ENCODE data around the gene TGFBRAP1. TPM values are rescaled to one million over a fixed set of nuclear protein-coding genes. Genes with fewer than 3 reads are reported as not detected.
A peak's percentile ranks its signal among the peaks of the same experiment; 100 is the strongest.
"Not testable (repeated sequence)": the region's sequence is repeated elsewhere in the genome, so short reads cannot be mapped to it uniquely, and the experiment has no call there.

The TGFBRAP1 gene
- total RNA-seq, 1 donor from 2014 or later: 47.8 TPM

DNA sequence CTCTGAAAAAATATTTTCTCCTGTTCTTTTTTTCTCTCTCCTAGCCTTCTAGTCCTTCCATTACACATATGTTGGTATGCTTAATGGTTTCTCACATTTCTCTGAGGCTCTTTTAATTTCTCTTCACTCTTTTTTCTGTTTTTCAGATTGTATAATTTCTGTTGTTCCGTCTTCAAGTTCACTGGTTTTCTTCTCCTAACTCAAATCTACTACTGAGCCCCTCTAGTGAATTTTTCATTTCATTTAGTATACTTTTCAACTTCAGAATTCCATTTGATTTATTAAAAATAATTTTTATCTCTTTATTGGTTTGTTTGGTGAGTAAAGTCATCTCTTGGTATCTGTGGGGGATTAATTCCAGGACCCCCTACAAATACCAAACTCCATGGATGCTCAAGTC, 27.6 kb upstream of the TGFBRAP1 start:
- no peak for DNase-seq

DNA sequence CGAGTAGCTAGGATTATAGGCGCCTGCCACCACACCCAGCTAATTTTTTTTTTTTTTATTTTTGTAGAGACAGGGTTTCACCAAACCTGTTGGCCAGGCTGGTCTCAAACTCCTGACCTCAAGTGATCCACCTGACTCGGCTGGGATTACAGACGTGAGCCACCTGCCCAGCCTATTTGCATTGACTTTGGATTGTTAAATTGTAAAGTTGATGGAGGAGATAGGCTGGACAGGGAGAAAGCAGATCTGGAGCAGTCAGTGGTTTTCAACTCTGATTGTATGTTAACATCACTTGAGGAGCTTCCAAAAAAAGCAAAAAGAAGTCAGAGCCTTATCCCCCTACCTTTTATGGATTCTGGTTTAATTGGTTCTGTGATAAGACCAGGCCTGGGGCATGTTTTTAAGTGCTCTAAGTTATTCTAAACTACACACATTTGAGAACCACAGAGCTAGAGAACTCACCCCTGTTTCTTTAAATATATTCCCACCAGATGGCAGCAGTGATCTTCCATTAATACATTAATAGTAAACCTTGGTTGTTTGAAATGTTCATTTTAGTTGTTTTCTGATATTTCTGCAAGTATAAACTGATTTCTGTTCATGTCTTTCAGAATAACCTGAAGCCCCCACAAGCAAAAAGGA, 15.3 kb upstream of the TGFBRAP1 start:
- DNase-seq: peak; percentile 73

DNA sequence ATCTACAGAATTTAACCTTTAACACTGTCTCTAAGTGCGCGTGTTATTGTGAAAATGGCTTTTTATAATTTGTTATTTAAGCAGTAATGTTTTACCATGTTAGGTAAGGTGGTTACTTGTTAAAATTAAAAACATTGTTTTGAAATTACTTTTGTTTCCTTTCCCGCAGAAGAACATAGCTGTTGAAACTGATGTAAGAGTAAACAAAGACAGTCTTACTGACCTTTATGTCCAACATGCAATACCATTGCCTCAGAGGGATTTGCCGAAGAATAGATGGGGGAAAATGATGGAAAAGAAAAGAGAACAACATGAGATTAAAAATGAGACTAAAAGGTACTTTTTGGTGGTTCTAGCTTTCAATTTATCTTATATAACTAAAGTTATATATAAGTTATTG, 9.9 kb upstream of the TGFBRAP1 start:
- no peak for DNase-seq

DNA sequence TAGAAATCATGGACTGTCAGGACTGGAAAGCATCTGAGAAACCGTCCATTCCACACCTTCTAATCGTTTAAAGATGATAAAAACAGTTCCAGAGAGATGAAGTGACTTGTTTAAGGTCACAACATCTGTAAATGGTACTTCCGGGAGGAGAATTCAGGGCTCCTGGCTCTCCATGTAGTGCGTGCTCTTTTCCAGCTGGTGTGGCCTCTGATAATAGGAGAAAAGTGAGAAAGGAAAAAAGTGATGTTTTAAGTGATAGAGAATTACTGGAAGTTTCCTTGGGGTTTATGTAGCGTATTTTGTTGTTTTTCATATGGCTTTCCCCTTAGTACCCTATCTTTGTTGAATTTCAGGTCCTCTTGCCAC, 8.5 kb upstream of the TGFBRAP1 start:
- DNase-seq: peak; percentile 30

DNA sequence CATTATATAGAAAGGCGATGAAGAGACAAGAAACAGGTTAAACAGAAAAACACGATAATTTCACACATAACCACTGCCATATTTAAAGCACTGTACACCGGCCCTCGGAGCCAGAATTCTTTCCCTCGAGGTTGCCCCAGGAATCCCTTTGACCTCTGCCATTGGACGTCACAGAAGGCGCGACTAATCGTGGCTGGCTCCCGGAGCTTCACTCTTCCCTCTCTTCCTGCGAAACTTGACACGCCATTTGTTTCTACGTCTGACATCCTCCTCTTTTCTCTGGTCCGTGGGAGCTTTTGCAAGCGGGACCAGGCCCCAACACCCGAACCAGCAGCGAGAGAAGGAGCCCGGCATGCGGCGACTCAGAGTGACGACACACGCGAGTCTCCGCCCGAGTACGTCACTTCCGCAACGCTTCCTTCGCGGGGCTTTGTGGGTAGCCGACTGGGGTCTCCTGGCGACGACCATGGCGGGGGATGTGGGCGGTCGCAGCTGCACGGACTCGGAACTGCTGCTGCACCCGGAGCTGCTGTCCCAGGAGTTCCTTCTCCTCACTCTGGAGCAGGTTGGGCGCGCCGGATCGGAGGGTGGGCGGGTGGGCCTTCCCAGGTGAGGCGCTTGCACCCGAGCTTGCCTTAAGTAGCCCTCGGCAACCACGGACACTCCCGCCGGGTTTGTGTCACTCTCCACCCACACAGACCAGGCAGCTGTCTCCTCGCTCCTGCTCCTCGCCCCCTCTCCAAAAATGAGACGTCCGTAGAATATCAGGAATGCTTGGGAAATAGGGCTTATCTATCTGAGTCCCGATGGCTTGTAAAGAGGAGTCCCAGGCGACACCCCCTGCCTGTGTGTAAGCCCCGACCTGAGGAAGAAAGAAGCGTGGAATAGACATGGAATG, 7.8 kb upstream of the TGFBRAP1 start, which contains the start of gene C2orf49:
TSS of gene C2orf49 (plus strand) at position 419 of the 898 bp plus-strand sequence. CDS start at position 467, 48 bp downstream.
- peak; percentile 92 for DNase-seq

DNA sequence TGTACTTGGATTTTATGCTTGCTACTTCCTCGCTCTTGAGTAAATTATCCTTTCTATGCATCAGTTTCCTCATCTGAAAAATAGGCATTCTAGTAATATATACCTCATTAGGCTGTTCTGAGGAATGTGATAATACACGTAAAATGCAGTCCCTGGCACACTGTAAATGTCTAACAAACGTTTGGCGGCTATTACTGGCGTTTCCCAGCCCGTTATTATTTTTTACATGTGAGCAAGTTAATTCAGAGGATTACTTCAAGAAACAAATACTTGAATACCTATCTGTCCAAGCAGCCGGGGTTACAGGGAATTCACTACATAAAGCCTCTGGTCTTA, 7.2 kb upstream of the TGFBRAP1 start:
- DNase-seq: no peak

DNA sequence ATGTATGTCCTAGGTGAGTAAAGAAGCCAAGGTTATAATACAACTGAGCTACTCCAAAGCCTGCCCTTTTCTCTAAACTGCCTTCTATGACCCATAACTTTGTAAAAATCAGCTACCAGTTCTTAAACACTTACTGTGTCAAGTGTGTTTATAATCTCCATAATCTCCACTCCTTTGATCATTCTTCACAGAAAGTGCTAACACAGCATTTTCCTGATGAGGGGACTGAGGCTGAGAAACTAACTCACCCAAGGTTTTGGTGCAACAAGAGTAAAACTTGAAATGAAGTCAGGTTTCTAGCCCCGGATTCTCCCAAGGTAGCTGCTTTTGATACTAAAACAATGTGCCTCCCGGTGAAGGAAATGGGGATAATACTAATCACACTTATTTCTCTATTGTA, 5.9 kb upstream of the TGFBRAP1 start:
- no peak for DNase-seq

DNA sequence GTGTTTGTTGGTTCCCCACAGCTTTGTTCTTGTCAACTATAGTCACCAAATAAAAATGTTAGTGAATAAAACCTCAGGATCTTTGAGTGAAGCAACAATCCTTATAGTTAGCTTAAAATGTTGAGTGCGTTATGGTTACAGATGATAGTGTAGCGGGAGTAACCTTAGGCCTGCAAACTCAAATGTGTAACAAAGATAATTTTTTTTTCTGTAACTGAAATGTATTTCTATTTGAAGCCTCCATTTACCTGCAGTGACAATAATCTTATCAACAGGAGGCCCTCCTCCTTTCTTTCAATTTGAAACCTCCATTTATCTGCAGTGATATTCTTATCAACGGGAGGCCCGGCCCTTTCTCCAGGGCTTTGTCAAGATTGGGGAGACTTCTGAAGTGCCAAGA, 4.7 kb upstream of the TGFBRAP1 start:
- DNase-seq: no peak

DNA sequence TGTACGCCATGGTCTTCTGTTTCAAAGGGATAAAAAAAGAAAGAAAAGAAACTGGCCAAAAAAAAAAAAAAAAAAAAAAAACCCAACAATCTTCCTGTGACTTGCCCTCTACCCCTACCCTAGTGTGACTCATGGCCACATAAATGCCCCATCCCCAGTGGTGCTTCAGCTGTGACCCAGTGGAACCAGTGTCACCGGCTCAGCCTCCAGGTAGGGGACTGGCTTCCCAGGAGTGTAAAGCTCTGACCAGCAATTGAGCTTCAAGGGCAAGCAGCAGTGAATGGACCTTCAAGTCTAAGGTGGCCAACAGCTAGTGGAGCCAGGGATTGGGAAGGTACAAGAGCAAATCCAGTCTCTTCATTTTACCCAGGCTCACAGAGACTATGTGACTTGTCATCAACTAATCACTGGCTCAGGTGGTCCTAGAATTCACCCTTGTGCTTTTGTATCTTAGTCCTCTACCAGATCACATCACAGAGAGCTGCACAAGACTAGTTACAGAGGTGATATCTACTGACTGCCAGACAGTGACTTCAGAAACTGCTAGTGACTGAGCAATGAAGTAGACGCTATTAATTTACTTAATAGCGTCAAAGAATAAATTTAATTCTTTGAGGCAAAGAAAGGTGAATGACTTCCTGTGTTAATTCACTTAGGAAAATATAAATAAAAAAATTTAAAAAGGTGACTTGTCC, 1.3 kb upstream of the TGFBRAP1 start:
- DNase-seq: no peak

DNA sequence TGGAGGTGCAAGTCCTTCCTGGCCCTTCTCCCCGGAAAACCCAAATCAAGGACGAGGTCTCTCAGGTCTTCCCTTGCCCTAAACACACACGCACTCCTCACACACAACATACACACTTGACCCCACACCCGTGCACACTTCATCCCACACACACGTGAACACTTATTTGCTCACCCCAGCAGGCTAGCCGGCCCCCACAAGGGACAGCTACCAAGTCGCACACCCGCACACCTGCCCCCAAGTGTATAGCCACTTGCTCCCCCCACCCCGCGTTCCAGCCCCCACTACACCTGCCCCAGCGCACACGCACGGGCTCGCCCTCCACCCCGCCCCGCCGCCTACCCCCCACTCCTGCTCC, 359 bp downstream of the TGFBRAP1 start:
- no peak for DNase-seq

DNA sequence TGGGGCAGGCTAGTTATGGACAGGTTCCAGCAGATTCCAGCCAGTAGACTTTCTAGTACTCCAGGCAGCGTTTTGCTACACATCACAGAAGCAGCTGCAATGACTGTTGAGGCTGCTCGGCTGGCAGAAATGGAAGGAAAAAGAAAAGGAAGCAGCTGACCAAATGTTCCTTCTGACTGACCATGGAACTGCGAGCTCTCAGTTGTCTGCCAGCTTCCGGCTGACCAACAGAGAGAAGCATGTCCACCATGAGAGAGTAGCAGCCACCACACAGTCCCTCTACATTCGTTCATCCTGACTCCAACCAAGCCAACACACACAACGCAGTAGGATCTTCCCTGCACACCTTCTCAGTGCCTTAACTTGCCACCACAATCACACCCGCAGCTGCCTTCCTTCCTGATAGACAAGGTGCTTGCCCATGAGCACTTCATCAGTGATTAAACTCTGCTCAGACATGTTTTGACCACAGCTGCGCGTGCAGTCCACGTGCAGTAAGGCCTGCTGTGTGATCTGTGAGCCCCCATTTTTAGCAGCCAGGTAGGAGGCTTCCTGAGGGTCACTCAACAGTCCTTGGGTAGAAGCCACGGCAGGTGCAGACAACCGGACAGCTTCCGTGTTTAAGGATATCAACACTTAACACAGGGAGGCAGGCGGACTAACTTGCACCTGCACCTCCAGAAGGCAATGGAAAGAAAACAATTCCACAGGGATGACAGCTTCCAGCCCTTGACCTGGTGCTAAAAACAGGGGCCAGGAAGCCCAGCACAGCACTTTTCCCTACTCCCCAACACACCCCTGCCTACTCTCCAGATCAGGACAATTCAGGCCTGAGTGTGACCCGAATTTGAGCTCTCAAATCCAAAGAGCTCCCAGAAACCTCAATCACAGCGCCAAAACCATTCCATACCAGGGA, 996 bp downstream of the TGFBRAP1 start:
- peak; percentile 76 for DNase-seq

DNA sequence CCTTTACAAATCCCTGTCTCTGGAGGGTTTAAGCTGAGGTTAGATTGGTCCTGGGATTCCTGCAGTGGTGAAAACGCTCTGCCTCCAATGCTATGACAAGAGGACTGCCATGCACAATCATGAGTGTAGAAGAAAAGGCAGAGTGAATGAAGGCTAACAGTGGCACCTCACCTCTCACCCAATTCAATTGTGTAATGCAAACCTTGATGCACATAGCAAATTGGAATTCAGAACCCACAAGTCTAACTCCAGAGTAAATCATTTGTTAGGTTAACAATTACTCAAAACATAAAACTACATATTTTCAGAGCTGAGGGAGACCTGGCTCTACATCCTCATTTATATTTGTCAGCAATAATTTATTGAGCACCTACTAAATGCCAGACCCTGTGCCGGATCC, 1.8 kb downstream of the TGFBRAP1 start:
- no peak for DNase-seq

DNA sequence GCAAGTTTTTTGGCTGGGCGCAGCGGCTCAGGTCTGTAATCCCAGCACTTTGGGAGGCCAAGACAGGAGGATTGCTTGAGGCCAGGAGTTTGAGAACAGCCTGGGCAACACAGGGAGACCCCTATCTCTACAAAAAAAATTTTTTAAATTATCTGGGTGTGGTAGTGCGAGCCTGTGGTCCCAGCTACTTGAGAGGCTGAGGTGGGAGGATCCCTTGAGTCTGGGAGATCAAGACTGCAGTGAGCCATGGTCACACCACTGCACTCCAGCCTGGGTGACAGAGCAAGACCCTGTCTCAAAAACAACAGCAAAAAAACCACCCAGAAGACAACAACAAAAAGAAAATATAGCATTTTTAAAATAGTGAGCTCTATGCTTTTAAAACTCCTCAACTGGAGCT, 2.3 kb downstream of the TGFBRAP1 start:
- not testable (repeated sequence) for DNase-seq

DNA sequence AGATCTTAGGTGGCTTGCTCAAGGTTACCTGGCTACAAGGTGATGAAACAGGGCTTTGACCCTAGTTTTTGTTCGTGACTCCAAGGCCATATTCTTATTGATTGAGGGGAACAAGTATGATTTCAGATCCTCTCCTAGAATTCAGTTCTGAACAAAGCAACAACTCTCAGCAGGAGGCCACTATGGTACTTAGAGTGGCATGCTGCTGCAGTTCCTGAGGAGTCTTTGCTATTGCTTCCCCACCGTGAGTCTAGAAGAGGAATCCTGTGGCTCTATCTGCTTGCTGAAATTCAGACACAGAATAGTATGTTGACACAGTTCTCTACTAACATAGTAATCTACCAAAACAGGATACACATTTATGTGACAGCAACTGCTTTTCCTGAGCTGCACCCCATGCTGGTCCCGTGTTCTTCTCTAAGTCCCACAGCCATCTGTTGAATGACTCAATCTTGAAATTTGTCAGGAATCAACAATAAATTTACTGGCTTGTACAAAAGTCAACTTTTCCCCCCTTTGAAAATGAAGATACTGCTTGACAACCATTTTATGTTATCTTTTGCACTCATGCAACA, 4.1 kb downstream of the TGFBRAP1 start:
- DNase-seq: peak; percentile 96

DNA sequence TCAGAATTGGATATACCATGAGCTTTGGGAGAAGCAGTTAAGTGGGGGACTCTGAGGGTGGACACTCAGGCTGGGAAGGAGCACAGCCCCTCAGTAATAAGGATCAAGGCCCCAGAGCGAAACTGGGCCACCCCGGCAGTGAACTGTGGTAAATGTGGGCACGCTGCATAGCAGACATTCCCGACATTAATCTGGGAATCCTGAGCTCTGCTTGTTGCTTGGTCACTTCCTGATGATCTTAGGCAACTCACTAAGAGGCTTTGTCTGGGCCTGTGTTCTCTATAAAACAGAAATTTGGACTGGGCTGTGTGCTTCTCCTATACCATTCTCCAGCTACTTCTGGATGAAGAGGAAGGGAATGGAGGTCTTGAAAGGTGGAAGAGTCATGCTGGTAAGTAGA, 4.8 kb downstream of the TGFBRAP1 start:
- peak; percentile 63 for DNase-seq

DNA sequence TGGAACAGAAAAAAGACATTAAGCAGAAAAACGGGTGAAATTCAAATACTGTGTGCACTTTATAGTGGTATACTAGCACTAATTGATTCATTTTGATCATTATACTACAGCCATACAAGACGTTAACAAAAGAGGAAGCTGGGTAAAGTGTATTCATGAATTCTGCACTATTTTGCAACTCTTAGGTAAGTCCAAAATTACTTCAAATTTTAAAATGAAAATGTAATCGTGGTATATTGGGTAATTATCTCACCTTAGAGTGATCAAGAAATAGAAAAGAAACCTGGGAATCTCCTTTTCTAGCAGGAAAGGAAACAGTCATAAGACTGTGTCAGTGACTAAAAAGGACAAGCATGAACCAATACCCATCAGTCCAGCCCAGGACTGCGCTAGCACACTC, 5.4 kb downstream of the TGFBRAP1 start:
- DNase-seq: no peak

DNA sequence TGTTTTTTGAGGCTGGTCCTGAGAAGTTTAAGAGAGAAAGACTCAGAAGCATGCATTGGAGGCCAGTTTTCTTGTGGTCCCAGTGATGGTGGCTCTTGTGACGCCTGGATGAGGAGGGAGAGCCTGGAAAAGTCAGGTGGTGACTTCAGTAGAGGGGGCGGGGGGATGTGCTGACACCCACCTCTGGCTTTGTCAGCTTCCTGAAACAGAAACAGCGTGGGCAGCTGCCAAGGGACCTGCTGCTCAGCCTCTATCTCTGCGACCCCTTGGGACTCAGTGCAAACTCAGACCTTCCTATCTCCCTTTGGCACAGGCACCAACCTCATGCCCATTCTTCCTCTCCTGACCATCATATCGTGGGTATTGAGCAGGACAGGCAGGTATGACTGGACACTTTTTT, 6.4 kb downstream of the TGFBRAP1 start:
- peak; percentile 33 for DNase-seq

DNA sequence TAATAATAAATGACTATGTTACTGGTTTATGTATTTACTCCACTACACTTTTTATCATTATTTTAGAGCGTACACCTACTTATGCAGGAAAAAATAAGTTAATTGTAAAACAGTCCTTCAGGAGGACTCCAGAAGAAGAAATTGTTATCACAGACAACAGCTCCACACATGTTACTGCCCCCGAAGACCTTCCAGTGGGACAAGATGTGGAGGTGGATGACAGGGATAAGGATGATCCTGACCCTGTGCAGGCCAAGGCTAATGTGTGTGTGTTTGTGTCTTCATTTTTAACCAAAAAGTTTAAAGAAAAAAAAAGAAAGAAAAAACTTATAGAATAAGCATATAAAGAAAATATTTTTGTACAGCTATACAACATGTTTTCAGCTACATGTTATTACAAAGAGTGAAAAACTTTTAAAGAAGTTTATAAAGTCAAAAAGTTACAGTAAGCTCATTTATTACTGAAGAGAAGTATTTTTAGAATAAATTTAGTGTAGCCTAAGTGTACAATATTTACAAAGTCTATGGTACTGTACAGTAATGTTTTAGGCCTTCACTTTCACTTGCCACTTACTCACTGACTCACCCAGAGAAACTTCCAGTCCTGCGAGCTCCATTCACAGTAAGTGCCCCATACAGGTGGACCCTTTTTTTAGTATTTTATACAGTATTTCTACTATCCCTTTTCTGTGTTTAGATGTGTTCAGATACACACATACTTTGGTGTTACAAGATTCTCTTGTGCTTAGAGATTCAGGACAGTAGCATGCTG, 7.5 kb downstream of the TGFBRAP1 start:
- DNase-seq: no peak

DNA sequence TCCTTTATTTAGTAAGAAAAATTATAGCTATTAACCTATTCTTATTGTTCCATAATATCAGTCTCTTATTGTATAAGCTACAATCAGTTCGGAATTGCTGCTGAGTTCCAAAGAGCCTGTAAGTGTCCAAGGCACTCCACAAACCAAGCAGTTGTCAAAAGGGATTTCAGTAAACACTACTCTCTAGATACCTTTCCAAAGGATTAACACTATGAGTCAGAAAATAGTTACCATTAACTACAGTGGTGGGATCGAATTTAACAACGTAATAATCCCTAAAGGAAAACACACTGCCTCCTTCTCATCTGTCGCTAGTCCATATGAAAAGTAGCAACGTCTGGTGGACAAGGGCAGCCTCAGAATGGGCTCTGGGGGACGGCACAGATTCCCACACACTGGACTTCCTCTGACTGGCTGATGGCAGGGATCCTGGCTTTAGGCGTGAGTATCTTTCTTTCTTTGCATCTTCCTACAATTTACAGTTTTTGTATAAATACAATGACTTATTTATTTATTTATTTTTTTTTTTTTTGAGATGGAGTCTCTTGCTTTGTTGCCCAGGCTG, 8.8 kb downstream of the TGFBRAP1 start:
- DNase-seq: no peak

DNA sequence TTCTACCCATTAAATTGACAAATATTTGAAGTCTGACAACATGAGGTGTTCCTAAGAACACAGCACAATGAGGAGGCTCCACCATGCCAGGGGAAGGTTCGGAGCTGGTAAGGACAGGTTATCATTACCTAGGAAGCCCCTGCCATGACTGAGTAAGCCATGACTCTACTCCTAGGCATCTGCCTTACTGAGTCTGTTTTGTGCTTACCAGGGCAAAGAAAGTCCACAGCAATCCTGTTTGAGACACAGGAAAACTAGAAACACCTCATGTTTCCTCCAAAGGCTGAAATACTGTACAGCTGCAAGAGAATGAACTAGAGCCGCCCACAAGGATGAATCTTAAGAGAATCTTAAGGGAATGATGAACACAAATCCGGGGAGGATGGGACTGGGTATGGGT, 11.6 kb downstream of the TGFBRAP1 start:
- peak; percentile 68 for DNase-seq

DNA sequence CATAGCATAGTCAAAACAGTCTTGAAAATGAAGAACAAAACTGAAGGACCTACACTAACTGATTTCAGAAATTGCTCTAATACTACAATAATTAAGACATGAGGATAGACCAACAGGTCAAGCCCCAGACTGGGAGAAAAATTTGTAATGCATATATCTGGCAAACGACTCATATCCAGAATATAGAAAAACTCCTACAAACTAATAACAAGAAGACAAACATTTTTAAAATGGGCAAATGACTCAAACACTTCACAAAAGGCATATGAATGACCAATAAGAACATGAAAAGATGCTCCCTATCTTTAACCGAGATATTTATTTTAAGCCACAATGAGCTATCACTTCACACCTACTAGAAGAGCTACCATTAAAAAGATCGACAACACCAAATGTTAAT, 14.2 kb downstream of the TGFBRAP1 start:
- DNase-seq: no peak
